SKM-1 (cell line): ENCODE measurements around the gene SLC25A26.

Experiments
- DNase-seq: peaks from one replicate; lab custom pipeline; 2025; ENCODE audit not compliant: unreplicated experiment; lab: John Stamatoyannopoulos, UW

The SLC25A26 gene

GRCh38 chr3:66220602-66221377 lies at the start of gene SLC25A26:
Gene SLC25A26, plus strand, starts transcription at chr3:66221001. Its CDS starts 94 bp downstream, at chr3:66221095.
- DNase-seq: peak; percentile 85

- no peak for DNase-seq
These were observed 48.4 kb upstream of the SLC25A26 start for GRCh38 chr3:66172394-66172793.

- DNase-seq: no peak
These were observed 43.8 kb upstream of the SLC25A26 start for GRCh38 chr3:66177026-66177425.

- no peak for DNase-seq
These were observed 42.6 kb upstream of the SLC25A26 start for GRCh38 chr3:66178206-66178605.

- DNase-seq: no peak
These were observed 41.0 kb upstream of the SLC25A26 start for GRCh38 chr3:66179793-66180192.

- DNase-seq: no peak
These were observed 39.0 kb upstream of the SLC25A26 start for GRCh38 chr3:66181764-66182163.

- DNase-seq: no peak
These were observed 38.6 kb upstream of the SLC25A26 start for GRCh38 chr3:66182246-66182645.

- DNase-seq: no peak
These were observed 34.3 kb upstream of the SLC25A26 start for GRCh38 chr3:66186545-66186944.

- no peak for DNase-seq
These were observed 25.4 kb upstream of the SLC25A26 start for GRCh38 chr3:66195347-66195783.

- DNase-seq: no peak
These were observed 24.2 kb upstream of the SLC25A26 start for GRCh38 chr3:66196633-66197032.

GRCh38 chr3:66198437-66199088 lies 22.2 kb upstream of the SLC25A26 start:
- DNase-seq: no peak

- DNase-seq: no peak
These were observed 21.7 kb upstream of the SLC25A26 start for GRCh38 chr3:66199089-66199473.

- DNase-seq: no peak
These were observed 20.7 kb upstream of the SLC25A26 start for GRCh38 chr3:66200147-66200546.

GRCh38 chr3:66200786-66201185 lies 20.0 kb upstream of the SLC25A26 start:
- no peak for DNase-seq

- no peak for DNase-seq
These were observed 17.5 kb upstream of the SLC25A26 start for GRCh38 chr3:66203275-66203674.

- DNase-seq: no peak
These were observed 14.0 kb upstream of the SLC25A26 start for GRCh38 chr3:66206806-66207205.

GRCh38 chr3:66208189-66208588 lies 12.6 kb upstream of the SLC25A26 start:
- no peak for DNase-seq

GRCh38 chr3:66210687-66211295 lies 10.0 kb upstream of the SLC25A26 start:
- DNase-seq: no peak

- no peak for DNase-seq
These were observed 9.0 kb upstream of the SLC25A26 start for GRCh38 chr3:66211779-66212178.

GRCh38 chr3:66215106-66215505 lies 5.7 kb upstream of the SLC25A26 start:
- no peak for DNase-seq

- no peak for DNase-seq
These were observed 735 bp upstream of the SLC25A26 start for GRCh38 chr3:66220066-66220465.

GRCh38 chr3:66224220-66224619 lies 3.4 kb downstream of the SLC25A26 start:
- DNase-seq: no peak
